ENCODE measurements around the gene CAPSL.

GRCh38 chr5:35879096-35879495 is 59.3 kb downstream of the CAPSL start:
- TF ChIP-seq CTCF (IDR thresholded peaks at IDR 0.05) (no peak), POLR2A (IDR thresholded peaks at IDR 0.05) (no peak), POLR2AphosphoS5 (IDR thresholded peaks at IDR 0.05) (no peak), EP300 (IDR thresholded peaks at IDR 0.05) (no peak)
